ENCODE data around the gene TDO2.

- TF ChIP-seq EZH2 (IDR thresholded peaks at IDR 0.05; ENCODE audit: borderline replicate concordance, insufficient read depth, low read length, poor library complexity, severe bottlenecking) (no peak), RAD21 (conservative IDR thresholded peaks at IDR 0.05) (no peak), CTCF (IDR thresholded peaks at IDR 0.05; ENCODE audit: poor library complexity, severe bottlenecking) (no peak), POLR2AphosphoS5 (IDR thresholded peaks at IDR 0.05) (no peak), MXI1 (conservative IDR thresholded peaks at IDR 0.05; ENCODE audit: poor library complexity, severe bottlenecking) (no peak), EP300 (conservative IDR thresholded peaks at IDR 0.05; ENCODE audit: poor library complexity, severe bottlenecking) (no peak)
Observed at GRCh38 chr4:155854582-155855226, 48.8 kb upstream of the TDO2 start.

Data from neural cell (in vitro differentiated cells).